CD4-positive, alpha-beta T cell treated with Interleukin-15 for 1 hour (primary cell): ENCODE data around the gene CCDC146.

ENCODE experiments used
- DNase-seq: peaks from one replicate; pipeline ENCODE4 v3.0.0-alpha.2; 2020

The CCDC146 gene

DNA sequence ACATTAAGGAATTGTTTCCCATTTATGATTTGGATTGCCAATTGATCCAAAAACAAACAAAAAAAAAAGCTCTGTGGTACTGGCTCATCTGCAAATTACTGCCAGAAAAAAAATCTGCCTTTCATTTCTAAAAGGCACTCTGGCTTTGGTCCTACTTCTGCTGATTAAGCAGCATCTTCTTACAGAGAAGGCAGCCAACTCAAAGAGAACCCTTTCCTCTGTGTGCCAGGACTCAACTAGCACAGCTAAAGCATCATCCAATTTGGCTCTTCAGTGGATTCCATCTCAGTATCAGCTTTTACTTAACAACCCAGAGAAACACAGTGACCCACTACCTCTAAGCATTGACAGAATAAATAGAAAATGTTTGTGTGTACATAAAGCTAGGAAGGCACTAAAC is 213.2 kb downstream of the CCDC146 start:
- no peak for DNase-seq

- no peak for DNase-seq
Observed at GRCh38 chr7:77337456-77337990, 215.1 kb downstream of the CCDC146 start.

DNA sequence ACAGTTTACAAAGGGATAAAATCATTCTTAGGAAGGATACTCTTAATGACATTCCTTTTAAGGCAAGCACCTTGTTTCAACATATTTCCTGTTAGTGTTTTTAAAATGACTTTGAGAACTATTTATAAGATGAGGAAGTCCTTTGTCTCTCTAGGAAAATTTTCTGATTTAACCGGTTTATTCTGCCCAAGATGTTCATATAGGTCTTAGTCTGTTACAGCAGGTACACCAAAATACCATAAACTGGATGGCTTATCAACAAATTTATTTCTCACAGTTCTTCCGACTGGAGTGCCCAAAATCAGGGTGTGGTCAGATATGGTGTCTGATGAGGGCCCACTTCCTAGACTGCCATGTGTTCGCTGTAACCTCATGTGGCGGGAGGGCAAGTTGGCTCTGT is 215.8 kb downstream of the CCDC146 start:
- no peak for DNase-seq

DNA sequence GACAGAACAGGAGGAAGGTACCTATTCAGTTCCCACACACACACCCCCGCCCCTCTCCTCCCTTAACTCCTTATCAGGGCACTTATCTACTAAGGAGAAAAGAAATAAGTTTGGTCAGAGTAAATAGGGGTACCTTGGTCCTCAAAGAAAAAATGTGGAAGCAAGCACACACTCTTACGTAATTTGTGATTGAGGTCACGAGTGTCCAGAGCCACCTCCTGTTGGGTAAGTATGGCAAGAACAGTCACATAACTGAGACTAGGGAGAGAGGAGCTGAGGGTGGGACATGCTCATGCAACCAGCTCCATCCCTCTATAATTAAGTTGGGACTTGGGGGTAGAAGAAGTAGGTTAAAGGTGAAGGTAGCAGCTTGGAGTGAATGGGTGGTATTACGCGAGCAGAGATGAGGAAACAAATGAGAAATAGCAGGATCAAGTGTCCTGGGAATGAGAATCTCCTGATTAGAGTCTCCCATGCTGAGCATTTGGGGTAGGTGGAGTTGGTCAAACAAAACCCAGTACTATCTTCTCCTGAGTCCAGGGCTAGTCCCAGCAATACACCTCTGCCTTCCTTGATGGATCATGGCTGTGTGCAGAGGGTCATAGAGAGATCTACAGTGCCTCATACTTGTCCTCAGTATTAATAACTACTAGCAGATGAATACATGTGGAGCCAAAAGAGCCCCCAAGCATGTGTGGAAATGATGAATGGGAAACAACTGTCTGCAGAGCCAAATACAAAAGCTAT is 216.6 kb downstream of the CCDC146 start:
- peak; percentile 24 for DNase-seq

GRCh38 chr7:77339726-77340125 is 217.3 kb downstream of the CCDC146 start:
- no peak for DNase-seq
